CD4-positive, alpha-beta memory T cell (primary cell): ENCODE measurements around the gene ADAMTS4. TPM values are rescaled to one million over a fixed set of nuclear protein-coding genes. Genes with fewer than 3 reads are reported as not detected.

Experiments used
- CTCF ChIA-PET: fragments of 350-600 bp; sonication (Branson Sonifier 250); formaldehyde crosslinking; loops from one replicate; lab custom pipeline; 2021; ENCODE audit warnings: inconsistent platforms; ENCODE audit not compliant: partially characterized antibody; lab: Charles Lee
- POLR2A ChIA-PET: fragments of 350-600 bp; sonication (Branson Sonifier 250); formaldehyde crosslinking; loops from one replicate; lab custom pipeline; 2021; ENCODE audit not compliant: partially characterized antibody; lab: Charles Lee
- DNase-seq, 5 donors: peaks; one replicate each; pipeline versions ENCODE4 v3.0.0 to v3.0.0-alpha.2; 2020 to 2022; ENCODE audit warnings: mixed read lengths in 1 of 5
- H3K27ac ChIP-seq: one replicate; pipeline ENCODE4 v1.7.0; 2013; ENCODE audit warnings: low read depth, low read length
- H3K27me3 ChIP-seq: 2 replicates; pipeline ENCODE4 v1.7.0; 2013; ENCODE audit warnings: mild to moderate bottlenecking, low read length, moderate library complexity; ENCODE audit not compliant: insufficient read depth
- H3K36me3 ChIP-seq: 2 replicates; pipeline ENCODE4 v1.7.0; 2013; ENCODE audit warnings: mild to moderate bottlenecking, low read length, moderate library complexity; ENCODE audit not compliant: insufficient read depth
- H3K4me1 ChIP-seq: 2 replicates; pipeline ENCODE4 v1.7.0; 2013; ENCODE audit warnings: mild to moderate bottlenecking, low read length, moderate library complexity; ENCODE audit not compliant: insufficient read depth
- H3K4me3 ChIP-seq, 2 donors: one replicate each; pipeline ENCODE4 v1.7.0; 2013; ENCODE audit warnings: low read length in 2 of 2, mild to moderate bottlenecking in 1 of 2
- H3K9me3 ChIP-seq, 2 donors: one replicate each; pipeline ENCODE4 v1.7.0; 2013; ENCODE audit warnings: low read length in 2 of 2, control low read depth in 1 of 2; ENCODE audit not compliant: control insufficient read depth in 1 of 2
- H3K27ac Mint-ChIP-seq, 7 donors: one replicate each; pipeline ENCODE4 v1.8.0; 2020 to 2021; ENCODE audit warnings: mixed read lengths in 7 of 7, mild to moderate bottlenecking in 6 of 7, inconsistent platforms in 3 of 7, moderate library complexity in 3 of 7
- H3K27me3 Mint-ChIP-seq, 2 donors: one replicate each; pipeline ENCODE4 v1.8.0; 2020 to 2021; ENCODE audit warnings: mixed read lengths in 2 of 2
- H3K36me3 Mint-ChIP-seq, 2 donors: one replicate each; pipeline ENCODE4 v1.8.0; 2020 to 2021; ENCODE audit warnings: mixed read lengths in 2 of 2, inconsistent platforms in 1 of 2, mild to moderate bottlenecking in 1 of 2
- H3K4me1 Mint-ChIP-seq, 4 donors: one replicate each; pipeline ENCODE4 v1.8.0; 2020 to 2021; ENCODE audit warnings: mixed read lengths in 4 of 4, mild to moderate bottlenecking in 1 of 4
- H3K4me3 Mint-ChIP-seq, 8 donors: one replicate each; pipeline ENCODE4 v1.8.0; 2020 to 2021; ENCODE audit warnings: mixed read lengths in 8 of 8, mild to moderate bottlenecking in 7 of 8, moderate library complexity in 6 of 8, inconsistent platforms in 3 of 8
- H3K9me3 Mint-ChIP-seq, 8 donors: one replicate each; pipeline ENCODE4 v1.8.0; 2020 to 2021; ENCODE audit warnings: mixed read lengths in 8 of 8, mild to moderate bottlenecking in 5 of 8, inconsistent platforms in 3 of 8, moderate library complexity in 1 of 8
- intact Hi-C: fragments of 100-400 bp; cut with micrococcal nuclease; formaldehyde crosslinking; loops from one replicate; pipeline ENCODE4 v1.15.1; 2023
- polyA plus RNA-seq, 2 donors: library from polyadenylated mRNA; unstranded; fragments of 300-500 nt; fragmentation: Illumina TruSeq; gene quantifications; one replicate each; pipeline ENCODE4 v1.2.3, GENCODE V29; 2021
- total RNA-seq, 2 experiments: library from RNA; stranded (reverse); gene quantifications; one replicate each; pipeline ENCODE4 v1.2.3, GENCODE V29; 2021

ADAMTS4 gene
- total and polyA plus RNA-seq, 4 experiments from 2014 or later = 0.07 to 2.4 (median 1.4) TPM; not detected in 1

DNA sequence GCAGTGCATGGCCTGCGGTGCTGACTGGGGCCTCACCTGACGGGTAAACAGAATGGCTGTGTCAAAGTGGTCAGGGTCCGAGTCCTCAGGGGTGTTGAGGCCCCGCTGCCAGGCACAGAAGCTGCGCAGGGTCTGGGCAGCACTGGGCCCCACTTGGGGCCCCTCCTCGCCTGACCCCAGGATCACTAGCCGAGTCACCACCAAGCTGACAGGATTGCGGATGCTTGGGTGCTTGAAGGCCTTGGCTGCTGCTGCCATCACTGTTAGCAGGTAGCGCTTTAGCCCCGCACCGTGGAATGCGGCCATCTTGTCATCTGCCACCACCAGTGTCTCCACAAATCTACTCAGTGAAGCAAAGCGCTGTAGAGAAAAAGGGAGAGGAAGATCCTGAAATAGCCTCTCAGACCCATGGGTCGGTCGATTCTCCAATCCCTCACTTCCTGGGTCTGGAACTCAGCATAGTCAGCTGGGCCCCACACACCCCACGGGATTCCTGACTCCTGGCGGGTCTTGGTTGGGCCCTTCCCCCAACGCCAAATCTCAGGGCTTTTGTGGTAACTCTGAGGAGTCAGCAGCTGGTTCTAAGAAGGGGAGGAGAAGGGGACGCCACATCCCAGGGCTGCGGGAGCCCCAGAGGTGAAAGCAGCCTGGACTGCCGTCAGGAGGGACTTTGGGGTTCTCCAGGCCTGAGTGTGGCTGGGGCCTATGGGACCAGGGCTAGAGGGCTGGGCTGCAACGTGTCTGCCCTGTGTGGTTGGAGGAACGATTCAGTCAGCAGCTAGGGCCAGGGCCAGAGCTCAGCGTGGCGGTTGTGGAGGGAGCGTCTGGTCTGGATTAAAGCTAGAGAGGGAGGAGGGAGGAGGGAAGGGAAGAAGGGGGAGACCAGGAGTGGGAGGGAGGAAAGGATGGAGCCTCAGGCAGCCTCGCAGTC, 2.1 kb downstream of the ADAMTS4 start:
- no peaks in the 10 kb centered on the region for H3K9me3 ChIP-seq
- H3K4me3 ChIP-seq = no peak overlapping the region
- no peaks in the 10 kb centered on the region for H3K27me3 ChIP-seq
- Mint-ChIP-seq H3K4me3 (no peak overlapping the region), H3K27me3 (peaks cover 0 to 1% of the 10 kb centered on the region in 2 donors), H3K9me3 (no peaks in the 10 kb centered on the region), H3K36me3 (peaks cover 0 to 2% of the 10 kb centered on the region in 2 donors), H3K27ac (no peak overlapping the region), H3K4me1 (peaks cover 23 to 44% (median 36%) of the 10 kb centered on the region in 4 donors)
- POLR2A ChIA-PET = interaction anchor here (0.7 to 0.8 kb wide), 2 partner anchors 15 to 17 kb away, joined by 3 read pairs; no protein-coding TSS in a partner anchor
- H3K4me1 ChIP-seq = peaks cover 41% of the 10 kb centered on the region
- H3K36me3 ChIP-seq = no peaks in the 10 kb centered on the region
- no peak overlapping the region for H3K27ac ChIP-seq
- intact Hi-C loops = no loop called here
- DNase-seq = no peak
- CTCF ChIA-PET = interaction anchor here (1.3 to 8.7 kb wide), 2 partner anchors 8 to 28 kb away, joined by 3 to 131 read pairs; partner anchors contain the start of genes APOA2 and TOMM40L

DNA sequence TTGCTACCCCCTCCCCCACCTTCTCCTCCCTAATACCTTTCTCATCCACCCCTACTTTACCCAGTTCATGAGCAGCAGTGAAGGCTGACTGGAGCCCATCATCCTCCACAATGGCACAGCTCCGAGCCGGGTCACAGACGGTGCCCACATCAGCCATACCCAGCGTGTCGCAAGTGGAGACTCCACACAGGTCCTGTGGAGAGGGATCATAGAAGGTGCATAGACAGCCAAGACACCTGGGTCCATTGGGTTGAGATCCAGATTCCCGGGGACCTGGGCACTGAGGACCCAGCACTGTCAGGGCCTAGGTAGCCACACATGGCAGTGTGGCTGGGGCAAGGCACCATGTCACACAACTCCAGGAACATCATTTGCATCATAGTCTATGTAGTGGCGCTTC, 2.7 kb downstream of the ADAMTS4 start:
- ChIA-PET POLR2A (interaction anchor here (0.7 kb wide), 1 partner anchor 16 kb away, joined by 3 read pairs; no protein-coding TSS in a partner anchor), CTCF (interaction anchor here (1.3 to 10.9 kb wide), 3 partner anchors 9 to 30 kb away, joined by 3 to 131 read pairs (median 115); partner anchors contain the start of genes APOA2, PPOX and TOMM40L)
- Histone ChIP-seq H3K4me3 (no peak overlapping the region), H3K27ac (no peak overlapping the region), H3K36me3 (no peaks in the 10 kb centered on the region), H3K9me3 (no peaks in the 10 kb centered on the region), H3K27me3 (no peaks in the 10 kb centered on the region), H3K4me1 (peaks cover 40% of the 10 kb centered on the region)
- Mint-ChIP-seq H3K4me1 (peaks cover 19 to 41% (median 32%) of the 10 kb centered on the region in 4 donors), H3K27me3 (peaks cover 0 to 1% of the 10 kb centered on the region in 2 donors), H3K4me3 (no peak overlapping the region), H3K27ac (no peak overlapping the region), H3K9me3 (no peaks in the 10 kb centered on the region), H3K36me3 (peaks cover 0 to 2% of the 10 kb centered on the region in 2 donors)
- no peak for DNase-seq
- intact Hi-C loops = no loop called here

DNA sequence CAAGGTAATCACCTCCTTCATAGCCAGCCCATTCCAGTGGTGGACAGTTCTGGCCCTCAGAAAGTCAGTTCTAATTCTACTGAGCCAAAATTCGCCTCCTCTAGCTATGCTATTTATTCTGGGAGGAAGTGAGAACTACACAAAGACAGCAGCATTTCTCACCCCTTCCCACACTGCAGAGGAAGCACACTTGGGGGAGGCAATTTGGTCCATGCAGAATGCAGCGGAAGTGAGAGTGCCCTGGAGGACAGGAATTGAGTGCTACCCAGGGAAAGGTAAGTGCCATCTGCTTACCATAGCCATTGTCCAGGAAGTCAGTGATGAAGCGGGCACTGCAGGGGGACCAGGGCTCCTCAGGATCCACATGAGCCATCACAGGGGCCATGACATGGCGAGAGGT, 3.7 kb downstream of the ADAMTS4 start:
- DNase-seq = no peak
- intact Hi-C loops = no loop called here
- H3K4me3 Mint-ChIP-seq = peak overlapping the region in 2 of 8 donors; percentile 11 to 12
- Histone ChIP-seq H3K4me3 (no peak overlapping the region), H3K36me3 (no peaks in the 10 kb centered on the region), H3K4me1 (peaks cover 36% of the 10 kb centered on the region), H3K27ac (no peak overlapping the region), H3K9me3 (no peaks in the 10 kb centered on the region), H3K27me3 (no peaks in the 10 kb centered on the region)
- peaks cover 0 to 1% of the 10 kb centered on the region in 2 donors for H3K27me3 Mint-ChIP-seq
- H3K9me3 Mint-ChIP-seq = no peaks in the 10 kb centered on the region
- POLR2A ChIA-PET = interaction anchor here (1.4 to 5.7 kb wide), 2 partner anchors 30 kb away, joined by 5 to 37 read pairs; partner anchors contain the start of genes PPOX and TOMM40L
- CTCF ChIA-PET = interaction anchor here (1.3 to 10.9 kb wide), 5 partner anchors 8 to 40 kb away, joined by 3 to 131 read pairs (median 115); partner anchors contain the start of genes APOA2, NDUFS2, PPOX and TOMM40L
- H3K27ac Mint-ChIP-seq = peak overlapping the region in 3 of 7 donors; percentile 15 to 72 (median 25)
- peaks cover 16 to 31% (median 24%) of the 10 kb centered on the region in 4 donors for H3K4me1 Mint-ChIP-seq
- H3K36me3 Mint-ChIP-seq = peaks cover 0 to 2% of the 10 kb centered on the region in 2 donors

DNA sequence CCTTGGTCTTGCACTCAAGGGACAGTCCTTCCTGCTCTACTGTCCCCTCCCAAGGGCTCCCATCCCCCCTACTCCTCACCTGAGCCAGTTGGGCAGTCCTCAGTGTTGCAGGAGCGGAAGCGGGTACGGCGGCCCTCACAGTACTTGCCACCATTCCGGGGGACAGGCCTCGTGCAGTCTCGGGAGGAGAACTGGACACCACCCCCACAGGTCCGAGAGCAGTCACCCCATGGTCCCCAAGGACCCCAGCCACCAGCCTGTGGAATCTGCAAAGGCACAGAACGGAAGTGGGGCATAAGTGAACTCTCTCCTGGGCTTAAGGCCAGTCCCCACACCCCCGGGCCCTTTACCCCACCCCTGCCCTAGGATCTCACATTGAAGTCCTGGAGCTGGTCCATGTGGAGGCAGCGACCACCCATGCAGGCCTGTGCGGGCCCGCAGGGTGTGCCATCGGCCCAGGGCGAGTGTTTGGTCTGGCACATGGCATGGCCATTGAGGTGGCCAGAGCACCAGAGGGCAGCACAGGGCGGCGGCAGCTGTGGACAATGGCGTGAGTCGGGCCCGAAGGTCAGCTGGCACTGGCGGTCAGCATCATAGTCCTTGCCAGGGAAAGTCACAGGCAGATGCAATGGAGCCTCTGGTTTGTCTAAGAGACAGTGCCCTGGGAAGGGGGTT, 5.2 kb downstream of the ADAMTS4 start:
- peaks cover 37% of the 10 kb centered on the region for H3K4me1 ChIP-seq
- POLR2A ChIA-PET = interaction anchor here (1.3 to 10.4 kb wide), 6 partner anchors 8 to 32 kb away, joined by 3 to 134 read pairs (median 22); partner anchors contain the start of genes ADAMTS4, NDUFS2, PPOX and TOMM40L
- CTCF ChIA-PET = interaction anchor here (0.6 to 10.9 kb wide), 11 partner anchors 8 to 97 kb away, joined by 3 to 131 read pairs (median 16); partner anchors contain the start of genes APOA2, NDUFS2, PPOX and TOMM40L
- H3K36me3 Mint-ChIP-seq = peaks cover 0 to 2% of the 10 kb centered on the region in 2 donors
- DNase-seq = no peak
- no peaks in the 10 kb centered on the region for H3K36me3 ChIP-seq
- H3K9me3 ChIP-seq = no peaks in the 10 kb centered on the region
- no peak overlapping the region for H3K27ac ChIP-seq
- no peaks in the 10 kb centered on the region for H3K27me3 ChIP-seq
- H3K4me3 ChIP-seq = no peak overlapping the region
- no peaks in the 10 kb centered on the region for H3K27me3 Mint-ChIP-seq
- no peak overlapping the region for H3K27ac Mint-ChIP-seq
- no peaks in the 10 kb centered on the region for H3K9me3 Mint-ChIP-seq
- H3K4me1 Mint-ChIP-seq = peaks cover 17 to 36% (median 26%) of the 10 kb centered on the region in 4 donors
- no peak overlapping the region for H3K4me3 Mint-ChIP-seq
- intact Hi-C loops = no loop called here

DNA sequence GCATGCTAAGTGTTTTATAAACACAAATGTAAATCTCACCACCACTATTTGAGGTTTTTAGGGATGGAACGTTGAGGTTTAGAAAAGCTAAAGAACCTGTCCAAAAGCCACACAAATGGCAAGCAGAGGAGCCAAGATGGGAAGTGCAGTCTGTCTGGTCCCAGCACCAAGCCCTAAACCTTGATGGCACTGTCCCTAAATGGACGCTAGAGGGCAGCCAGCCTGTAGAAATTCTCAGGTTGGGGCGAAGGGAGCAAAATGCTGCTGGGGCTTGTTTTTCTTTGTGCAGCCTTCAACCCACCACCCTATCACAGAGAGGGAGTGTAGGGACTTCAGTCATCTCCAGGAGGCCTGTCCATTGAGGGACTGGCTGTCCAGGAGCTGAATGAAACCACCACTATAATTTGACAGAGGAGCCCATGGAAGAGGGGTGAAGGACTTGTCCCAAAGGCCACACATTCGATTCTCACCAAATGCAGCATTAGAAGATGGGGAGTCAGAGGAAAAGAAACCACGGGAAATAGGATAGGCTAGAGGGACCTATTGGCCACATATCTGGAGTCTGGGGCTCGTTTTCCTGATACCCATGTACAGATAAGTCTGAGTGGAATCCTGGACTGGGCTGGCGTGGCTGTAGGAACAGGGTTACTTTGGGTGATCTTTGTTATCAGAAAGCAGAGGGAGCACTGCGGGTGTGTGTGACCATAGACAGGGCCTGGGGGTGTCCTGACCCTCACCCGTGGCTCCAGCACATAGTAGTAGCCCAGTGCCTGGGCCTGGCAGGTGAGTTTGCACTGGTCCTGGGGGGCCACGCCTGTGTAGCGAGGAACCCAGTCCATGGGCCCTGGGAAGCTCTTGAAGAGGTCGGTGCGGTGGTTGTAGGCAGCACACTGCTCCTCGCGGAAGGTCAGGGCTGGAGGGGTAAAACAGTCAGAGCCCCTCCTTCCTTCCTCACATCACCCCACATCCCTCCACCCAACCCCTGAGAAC, 6.1 kb downstream of the ADAMTS4 start:
- Histone ChIP-seq H3K27me3 (no peaks in the 10 kb centered on the region), H3K36me3 (no peaks in the 10 kb centered on the region), H3K4me1 (peaks cover 47% of the 10 kb centered on the region), H3K27ac (no peak overlapping the region), H3K4me3 (no peak overlapping the region), H3K9me3 (no peaks in the 10 kb centered on the region)
- no peaks in the 10 kb centered on the region for H3K9me3 Mint-ChIP-seq
- no peaks in the 10 kb centered on the region for H3K27me3 Mint-ChIP-seq
- peaks cover 0 to 2% of the 10 kb centered on the region in 2 donors for H3K36me3 Mint-ChIP-seq
- H3K4me1 Mint-ChIP-seq = peaks cover 22 to 43% (median 32%) of the 10 kb centered on the region in 4 donors
- H3K4me3 Mint-ChIP-seq = peak overlapping the region in 4 of 8 donors; percentile 17 to 53 (median 32)
- peak overlapping the region; percentile 14 to 92 (median 82) for H3K27ac Mint-ChIP-seq
- peak; percentile 66 to 74 (median 71) for DNase-seq
- CTCF ChIA-PET = interaction anchor here (0.6 to 10.9 kb wide), 24 partner anchors 7 to 192 kb away, joined by 3 to 131 read pairs (median 6); partner anchors contain the start of genes APOA2, B4GALT3, NDUFS2 and PPOX
- POLR2A ChIA-PET = interaction anchor here (1.2 to 10.4 kb wide), 13 partner anchors 7 to 197 kb away, joined by 3 to 134 read pairs (median 6); partner anchors contain the start of genes ADAMTS4, B4GALT3, NDUFS2 and PPOX
- intact Hi-C loops = loop anchor here (1.0 kb wide), 4 partner anchors 10 to 190 kb away; no protein-coding TSS in a partner anchor
